ENCODE data around the gene ADGRL4.

Gene ADGRL4

GRCh38 chr1:78884685-78885452 lies 121.7 kb downstream of the ADGRL4 start:
- TF ChIP-seq CTCF (IDR thresholded peaks at IDR 0.05) = no peak

- no peak for TF ChIP-seq CTCF (IDR thresholded peaks at IDR 0.05)
These were observed 126.3 kb downstream of the ADGRL4 start for GRCh38 chr1:78880223-78880622.

GRCh38 chr1:78871249-78871648 lies 135.3 kb downstream of the ADGRL4 start:
- TF ChIP-seq CTCF (IDR thresholded peaks at IDR 0.05) = no peak

- TF ChIP-seq CTCF (IDR thresholded peaks at IDR 0.05) = no peak
These were observed 137.4 kb downstream of the ADGRL4 start for GRCh38 chr1:78869136-78869535.

GRCh38 chr1:78864175-78864574 lies 142.4 kb downstream of the ADGRL4 start:
- no peak for TF ChIP-seq CTCF (IDR thresholded peaks at IDR 0.05)

- no peak for TF ChIP-seq CTCF (IDR thresholded peaks at IDR 0.05)
These were observed 150.4 kb downstream of the ADGRL4 start for GRCh38 chr1:78856096-78856495.

- no peak for TF ChIP-seq CTCF (IDR thresholded peaks at IDR 0.05)
These were observed 151.3 kb downstream of the ADGRL4 start for GRCh38 chr1:78855258-78855657.

- TF ChIP-seq CTCF (IDR thresholded peaks at IDR 0.05) = no peak
These were observed 152.0 kb downstream of the ADGRL4 start for GRCh38 chr1:78854556-78854955.
